GM19351 (cell line): ENCODE results near the gene ZPR1.
"Not testable (repeated sequence)": the region's sequence is repeated elsewhere in the genome, so short reads cannot be mapped to it uniquely, and the experiment has no call there.

Experiments
- ATAC-seq: cut with Tn5 transposase; IDR thresholded peaks from one replicate; pipeline ENCODE4 v1.9.1; 2021; ENCODE audit warnings: mild to moderate bottlenecking, moderate library complexity; ENCODE audit not compliant: unreplicated experiment

Gene ZPR1

GRCh38 chr11:116762132-116762531 is 25.7 kb downstream of the ZPR1 start:
- no peak for ATAC-seq

DNA sequence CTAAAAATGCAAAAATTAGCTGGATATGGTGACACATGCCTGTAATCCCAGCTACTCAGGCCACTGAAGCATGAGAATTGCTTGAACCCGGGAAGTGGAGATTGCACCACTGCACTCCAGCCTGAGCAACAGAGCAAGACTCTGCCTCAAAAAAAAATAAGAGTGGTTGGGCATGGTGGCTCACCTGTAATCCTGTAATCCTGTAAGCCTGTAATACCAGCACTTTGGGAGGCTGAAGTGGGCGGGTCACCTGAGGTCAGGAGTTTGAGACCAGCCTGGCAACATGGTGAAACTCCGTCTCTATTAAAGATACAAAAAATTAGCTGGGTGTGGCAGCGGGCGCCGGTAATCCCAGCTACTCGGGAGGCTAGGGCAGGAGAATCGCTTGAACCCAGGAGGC is 31.8 kb downstream of the ZPR1 start:
- not testable (repeated sequence) for ATAC-seq

GRCh38 chr11:116750070-116750718 is 37.6 kb downstream of the ZPR1 start:
- ATAC-seq: no peak

DNA sequence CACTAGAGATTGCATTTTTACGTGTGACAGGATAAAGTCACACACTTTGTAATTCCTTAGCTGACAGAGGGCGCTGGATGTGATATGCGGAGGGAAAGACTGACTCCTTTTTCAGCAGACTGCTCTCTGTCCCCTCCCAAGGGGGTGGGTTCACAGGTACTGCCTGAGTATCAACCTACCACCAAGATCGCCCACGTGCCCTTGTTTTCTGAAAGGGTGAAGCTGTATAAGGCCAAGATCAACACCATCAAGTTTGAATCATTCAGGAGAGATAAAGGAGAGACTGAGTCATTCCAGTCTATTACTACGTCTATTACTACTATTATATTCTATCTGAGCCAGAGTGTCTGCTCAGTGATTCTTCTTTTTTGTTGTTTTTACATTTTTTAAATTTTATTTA is 45.7 kb downstream of the ZPR1 start:
- no peak for ATAC-seq

GRCh38 chr11:116740741-116741140 is 47.1 kb downstream of the ZPR1 start:
- no peak for ATAC-seq

GRCh38 chr11:116738975-116739374 is 48.8 kb downstream of the ZPR1 start:
- ATAC-seq: no peak

- ATAC-seq: no peak
These were observed 51.1 kb downstream of the ZPR1 start for GRCh38 chr11:116736763-116737162.

- ATAC-seq: no peak
These were observed 53.8 kb downstream of the ZPR1 start for GRCh38 chr11:116733969-116734508.

GRCh38 chr11:116733043-116733755 is 54.6 kb downstream of the ZPR1 start:
- ATAC-seq: peak; percentile 37

DNA sequence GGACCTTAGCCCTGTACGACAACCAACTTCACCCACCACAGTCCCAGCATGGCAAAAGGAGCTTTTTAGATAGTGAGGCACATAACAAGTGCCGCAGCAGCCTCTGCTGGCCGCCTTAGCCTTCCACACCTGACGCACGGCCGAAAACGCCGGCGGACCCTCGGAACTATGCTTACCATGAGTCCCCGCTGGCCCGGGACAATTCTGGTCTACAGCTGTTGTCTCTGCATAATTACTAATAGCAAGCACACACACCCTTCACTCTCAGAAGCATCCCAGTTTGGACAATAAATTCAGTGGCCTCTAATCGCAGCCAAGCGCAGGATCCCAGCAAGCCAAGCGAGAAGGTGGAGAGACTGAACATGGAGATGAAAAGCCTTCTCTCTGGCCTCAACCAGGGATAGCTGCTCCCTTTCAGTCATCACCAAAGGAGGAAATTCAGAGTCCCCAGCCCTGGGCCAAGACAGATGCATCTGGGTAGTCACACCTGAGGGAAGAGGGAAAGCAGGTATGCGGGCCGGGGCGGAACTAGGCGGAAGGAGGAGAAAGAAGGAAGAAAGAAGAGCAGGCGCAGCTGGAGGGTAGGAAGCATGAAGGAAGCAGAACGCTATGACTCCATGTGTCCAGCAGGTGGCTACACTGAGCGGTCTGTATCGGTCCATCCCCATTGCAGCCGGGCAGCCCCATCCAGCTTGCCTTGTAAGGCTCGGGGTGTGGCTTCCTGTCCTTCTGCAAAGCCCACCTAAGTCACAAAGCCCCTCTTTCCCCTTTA is 55.4 kb downstream of the ZPR1 start:
- ATAC-seq: peak; percentile 90

- ATAC-seq: no peak
These were observed 56.0 kb downstream of the ZPR1 start for GRCh38 chr11:116731821-116732220.

DNA sequence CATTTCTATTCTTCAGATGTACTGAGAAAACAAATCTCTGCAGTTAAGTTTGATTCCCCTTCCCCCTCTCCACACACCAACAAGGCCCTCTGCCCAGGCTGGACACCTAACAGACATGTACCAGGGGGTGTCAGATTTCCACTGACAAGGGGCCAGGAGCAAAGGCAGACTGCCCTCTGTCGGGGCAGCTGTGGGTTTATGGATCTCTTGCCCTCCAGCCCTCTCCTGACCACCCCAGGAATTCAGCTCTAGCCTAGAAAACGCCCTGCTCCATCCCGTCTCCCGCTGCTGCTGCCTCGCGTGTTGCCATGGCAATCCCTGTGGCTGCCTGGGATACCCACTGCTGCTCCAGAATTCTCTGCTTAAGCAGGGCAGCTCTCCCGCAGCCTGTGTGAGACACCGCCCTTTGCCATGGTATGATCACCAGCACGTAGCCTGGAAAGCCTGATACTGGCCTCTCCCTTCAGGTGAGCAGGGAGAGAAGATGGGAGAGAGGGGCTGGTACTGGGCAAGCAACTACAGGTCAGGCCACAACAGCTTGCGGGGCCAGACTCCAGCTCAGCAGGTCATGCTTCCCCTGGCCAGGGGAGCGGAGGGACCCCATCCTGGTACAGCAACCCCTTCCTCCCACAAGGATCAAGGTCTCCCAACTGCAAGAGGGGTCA is 56.6 kb downstream of the ZPR1 start:
- ATAC-seq: no peak

GRCh38 chr11:116730601-116731000 is 57.2 kb downstream of the ZPR1 start:
- no peak for ATAC-seq

DNA sequence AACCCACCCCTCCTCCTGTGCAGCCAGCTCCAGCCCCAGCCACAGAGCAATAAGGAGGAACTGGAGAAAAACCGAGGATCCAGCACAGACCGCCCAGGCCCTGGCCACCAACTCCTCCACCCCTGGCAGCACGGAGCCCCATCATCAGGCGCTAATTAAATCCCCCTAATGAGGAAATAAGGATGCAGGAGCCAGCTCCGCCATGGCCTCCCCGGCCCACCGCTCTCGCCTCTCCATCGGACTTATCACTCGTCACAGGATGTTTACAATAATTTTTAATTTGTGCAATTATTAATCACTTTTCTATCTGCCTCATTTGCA is 57.6 kb downstream of the ZPR1 start:
- no peak for ATAC-seq

DNA sequence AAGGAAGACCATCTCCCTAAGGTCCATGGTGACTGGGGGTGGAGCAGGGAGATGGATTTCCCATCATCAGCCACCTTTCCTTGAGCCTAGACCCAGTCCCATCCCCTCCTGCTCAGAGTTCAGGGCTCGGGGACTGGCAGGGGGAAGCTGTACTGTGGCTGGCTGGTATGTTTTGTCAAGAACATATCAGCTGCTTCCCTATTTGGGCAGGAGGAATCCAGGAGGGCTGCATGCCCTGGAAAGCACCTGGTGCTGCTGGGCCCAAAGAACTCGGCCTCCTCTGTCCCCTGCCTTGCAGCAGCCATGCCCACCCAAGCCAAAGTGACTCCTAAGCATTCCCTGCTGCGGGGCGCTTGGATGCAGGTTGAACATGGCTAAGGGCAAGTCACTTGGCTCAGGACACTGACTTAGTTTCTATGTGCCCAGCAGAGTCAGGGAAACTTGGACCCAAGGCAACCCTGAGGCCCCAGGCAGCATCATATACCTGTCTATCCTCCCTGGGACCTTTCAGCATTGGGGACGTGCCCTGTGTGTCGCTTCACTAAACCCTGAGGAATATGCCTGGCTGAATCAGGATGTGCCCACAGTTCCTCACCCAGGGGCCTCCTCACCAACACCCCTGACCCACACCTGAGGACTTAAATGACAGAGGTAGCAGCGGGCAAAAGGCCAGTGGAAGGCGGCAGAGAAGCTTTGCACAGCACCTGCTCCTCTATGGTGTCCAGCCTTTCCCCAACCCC is 58.2 kb downstream of the ZPR1 start:
- no peak for ATAC-seq

DNA sequence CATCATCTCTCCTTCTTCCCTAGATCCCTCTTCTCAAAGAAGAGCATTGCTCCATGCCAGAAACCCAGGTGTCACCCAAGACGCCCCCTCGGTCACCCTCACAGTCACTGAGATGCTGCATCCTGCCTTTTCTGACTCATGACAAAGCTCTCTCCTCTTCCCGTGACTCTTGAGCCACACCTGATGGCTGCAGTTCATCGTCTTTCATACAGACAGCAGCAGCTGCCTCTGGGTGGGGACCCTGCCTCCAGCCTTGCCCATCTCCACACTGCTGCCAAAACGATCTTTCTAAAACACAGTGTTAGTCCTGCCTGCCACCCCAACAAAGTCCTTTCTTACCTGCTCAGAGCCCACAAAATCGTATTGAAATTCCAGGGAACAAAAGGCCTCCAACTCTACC is 59.8 kb downstream of the ZPR1 start:
- no peak for ATAC-seq

DNA sequence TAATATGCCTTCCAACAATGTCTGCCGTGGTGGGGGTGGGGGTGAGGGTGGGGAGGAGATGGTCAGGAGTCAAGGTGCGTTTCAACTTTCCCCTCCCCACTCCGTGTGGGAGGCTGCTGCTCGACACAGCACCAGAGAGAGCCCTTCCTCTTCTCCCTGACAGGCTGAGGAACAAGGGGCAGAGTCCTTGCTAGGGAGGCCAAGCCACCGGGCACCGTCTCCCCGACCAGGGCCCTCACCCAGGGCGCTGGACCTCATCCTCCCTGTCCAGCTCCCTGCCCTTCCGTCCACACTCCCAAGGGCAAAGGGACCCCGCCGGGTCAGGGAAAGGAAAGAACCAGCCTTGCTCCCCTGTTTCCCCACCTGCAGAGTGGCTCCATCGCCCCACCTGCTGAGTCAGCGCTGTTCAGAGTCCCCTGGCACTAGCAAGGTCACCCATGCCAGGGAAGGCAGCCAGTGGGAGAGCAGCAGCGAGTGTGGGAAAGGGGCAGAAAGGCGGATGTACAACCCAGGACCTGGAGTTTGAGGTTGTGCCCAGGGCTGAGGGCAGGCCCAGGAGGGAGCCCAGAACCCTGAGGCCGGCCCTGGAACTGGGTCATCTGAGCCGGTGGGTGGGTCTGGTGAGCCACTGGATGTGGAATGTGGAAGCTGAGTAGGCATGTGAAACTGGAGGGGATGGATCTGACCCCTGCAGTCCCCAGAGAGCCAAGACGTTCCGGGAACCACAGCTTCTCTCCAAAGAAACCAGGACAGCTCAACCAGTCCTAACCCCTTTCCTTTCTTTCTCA is 62.2 kb downstream of the ZPR1 start:
- ATAC-seq: no peak

GRCh38 chr11:116724813-116725212 is 63.0 kb downstream of the ZPR1 start:
- ATAC-seq: no peak
